Activated CD8-positive, alpha-beta memory T cell treated with anti-CD3 and anti-CD28 coated beads, Interleukin-2, amount 50 U/mL, for 48 hours (primary cell): ENCODE measurements around the gene DAPP1.
A peak's percentile ranks its signal among the peaks of the same experiment; 100 is the strongest.
"Not testable (repeated sequence)": the region's sequence is repeated elsewhere in the genome, so short reads cannot be mapped to it uniquely, and the experiment has no call there.

Source experiments
- DNase-seq: peaks from one replicate; pipeline ENCODE4 v3.0.0-alpha.2; 2020

Gene DAPP1

GRCh38 chr4:99816545-99817308 is at the start of gene DAPP1:
TSS of gene DAPP1 (plus strand) at chr4:99816827. CDS start at chr4:99816914, 87 bp downstream.
- peak; percentile 82 for DNase-seq

GRCh38 chr4:99770842-99771241 is 45.8 kb upstream of the DAPP1 start:
- not testable (repeated sequence) for DNase-seq

GRCh38 chr4:99783940-99784339 is 32.7 kb upstream of the DAPP1 start:
- DNase-seq: no peak

- no peak for DNase-seq
Observed at GRCh38 chr4:99784842-99785241, 31.8 kb upstream of the DAPP1 start.

GRCh38 chr4:99790796-99791617 is 25.6 kb upstream of the DAPP1 start:
- DNase-seq: no peak

- DNase-seq: no peak
Observed at GRCh38 chr4:99800332-99801004, 16.2 kb upstream of the DAPP1 start.

GRCh38 chr4:99801005-99801699 is 15.5 kb upstream of the DAPP1 start:
- no peak for DNase-seq

GRCh38 chr4:99803566-99804101 is 13.0 kb upstream of the DAPP1 start:
- no peak for DNase-seq

- DNase-seq: no peak
Observed at GRCh38 chr4:99806545-99806944, 10.1 kb upstream of the DAPP1 start.

- DNase-seq: no peak
Observed at GRCh38 chr4:99807666-99808065, 9.0 kb upstream of the DAPP1 start.

- peak; percentile 84 for DNase-seq
Observed at GRCh38 chr4:99808260-99808857, 8.3 kb upstream of the DAPP1 start.

- no peak for DNase-seq
Observed at GRCh38 chr4:99809326-99809725, 7.3 kb upstream of the DAPP1 start.

GRCh38 chr4:99810536-99810935 is 6.1 kb upstream of the DAPP1 start:
- no peak for DNase-seq

GRCh38 chr4:99811117-99811516 is 5.5 kb upstream of the DAPP1 start:
- DNase-seq: no peak

- DNase-seq: peak; percentile 68
Observed at GRCh38 chr4:99811850-99812249, 4.8 kb upstream of the DAPP1 start.

- no peak for DNase-seq
Observed at GRCh38 chr4:99815597-99816011, 1.0 kb upstream of the DAPP1 start.

GRCh38 chr4:99817309-99817890 is 773 bp downstream of the DAPP1 start:
- no peak for DNase-seq

GRCh38 chr4:99818661-99819060 is 2.0 kb downstream of the DAPP1 start:
- no peak for DNase-seq

- no peak for DNase-seq
Observed at GRCh38 chr4:99821918-99822503, 5.4 kb downstream of the DAPP1 start.

GRCh38 chr4:99822734-99823133 is 6.1 kb downstream of the DAPP1 start:
- no peak for DNase-seq

- no peak for DNase-seq
Observed at GRCh38 chr4:99824070-99824599, 7.5 kb downstream of the DAPP1 start.
